Renal cortex interstitium (tissue), 15 donors: ENCODE data around the gene MAST1. TPM values are rescaled to one million over a fixed set of nuclear protein-coding genes. Genes with fewer than 3 reads are reported as not detected.

Experiments used
- DNase-seq, 11 donors: peaks; one replicate each; pipeline ENCODE4 v3.0.0-alpha.2; 2013; ENCODE audit warnings: low read depth in 9 of 11, low spot score in 4 of 11; ENCODE audit errors: extremely low read depth in 1 of 11
- long read RNA-seq, 16 experiments: transcript quantifications; one replicate each; lab custom pipeline, GENCODE V29; 2026
- polyA plus RNA-seq, 3 donors: library from polyadenylated mRNA; unstranded; fragments of 120-200 nt; gene quantifications; one replicate each; pipeline ENCODE4 v1.2.1, GENCODE V29; 2013; ENCODE audit not compliant: insufficient read length in 3 of 3

The MAST1 gene
- 1 to 10 TPM; 1.0 to 1.3 (median 1.1) TPM for polyA plus RNA-seq
- long read RNA-seq, donor 1, partial matches to known transcripts = 205 of 205 reads
- long read RNA-seq, donor 1, other reads (novel, unspliced or antisense) = 0 of 205 reads
- long read RNA-seq, donor 2 = 0 reads
- long read RNA-seq, donor 3 = 0 reads
- long read RNA-seq, donor 4, partial matches to known transcripts = 219 of 224 reads
- long read RNA-seq, donor 4, other reads (novel, unspliced or antisense) = 5 of 224 reads
- long read RNA-seq, donor 5 = 0 reads
- long read RNA-seq, donor 6, partial matches to known transcripts = 38 of 215 reads
- long read RNA-seq, donor 6, other reads (novel, unspliced or antisense) = 177 of 215 reads
- long read RNA-seq, donor 7, partial matches to known transcripts = 0 of 273 reads
- long read RNA-seq, donor 7, other reads (novel, unspliced or antisense) = 273 of 273 reads
- long read RNA-seq, donor 8 = 0 reads
- long read RNA-seq, donor 9, partial matches to known transcripts = 0 of 131 reads
- long read RNA-seq, donor 9, other reads (novel, unspliced or antisense) = 131 of 131 reads
- long read RNA-seq, donor 10, partial matches to known transcripts = 0 of 183 reads
- long read RNA-seq, donor 10, other reads (novel, unspliced or antisense) = 183 of 183 reads
- long read RNA-seq, donor 11, partial matches to known transcripts = 30 of 186 reads
- long read RNA-seq, donor 11, other reads (novel, unspliced or antisense) = 156 of 186 reads
- long read RNA-seq, donor 12, partial matches to known transcripts = 212 of 212 reads
- long read RNA-seq, donor 12, other reads (novel, unspliced or antisense) = 0 of 212 reads
- long read RNA-seq, donor 13 = 0 reads
- long read RNA-seq, donor 14, partial matches to known transcripts = 250 of 250 reads
- long read RNA-seq, donor 14, other reads (novel, unspliced or antisense) = 0 of 250 reads
- long read RNA-seq, donor 15 = 0 reads
- long read RNA-seq, donor 16 = 0 reads

DNA sequence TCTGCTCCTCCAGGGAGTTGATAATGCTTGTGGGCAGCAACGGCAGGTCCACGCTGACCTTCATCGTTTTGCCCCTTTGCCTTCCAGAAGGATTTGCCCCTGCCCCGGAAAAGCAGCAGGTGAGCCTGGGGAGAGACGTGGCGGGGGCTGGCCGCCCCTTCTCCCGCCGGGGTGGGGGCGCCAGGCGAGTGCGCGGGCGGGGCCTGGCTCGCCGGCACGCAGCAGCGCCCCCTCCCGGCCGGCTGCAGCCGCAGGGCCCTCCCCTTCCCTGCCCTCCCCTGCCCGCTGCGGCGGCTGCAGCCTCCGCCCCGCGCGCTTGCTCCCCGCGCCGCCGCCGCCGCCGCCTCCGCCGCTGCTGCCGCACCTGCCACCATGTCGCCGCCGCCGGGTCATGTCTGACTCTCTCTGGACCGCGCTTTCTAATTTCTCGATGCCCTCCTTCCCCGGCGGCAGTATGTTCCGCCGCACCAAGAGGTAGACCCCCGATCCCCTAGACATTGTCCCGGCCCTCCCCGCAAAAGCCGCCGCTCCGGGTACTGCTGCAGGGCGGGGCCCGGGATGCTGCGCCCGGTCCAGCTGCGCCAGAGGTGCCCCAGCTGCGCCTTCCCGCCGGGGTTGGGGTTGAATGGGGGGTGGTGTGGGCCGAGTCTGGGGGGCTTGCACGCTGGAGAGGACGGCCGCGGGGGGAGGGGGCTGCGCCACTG lies at the start of gene MAST1:
Gene MAST1, plus strand, starts transcription at position 334 of the 704 bp plus-strand sequence. Its CDS starts 58 bp downstream, at position 392.
- DNase-seq = no peak

DNA sequence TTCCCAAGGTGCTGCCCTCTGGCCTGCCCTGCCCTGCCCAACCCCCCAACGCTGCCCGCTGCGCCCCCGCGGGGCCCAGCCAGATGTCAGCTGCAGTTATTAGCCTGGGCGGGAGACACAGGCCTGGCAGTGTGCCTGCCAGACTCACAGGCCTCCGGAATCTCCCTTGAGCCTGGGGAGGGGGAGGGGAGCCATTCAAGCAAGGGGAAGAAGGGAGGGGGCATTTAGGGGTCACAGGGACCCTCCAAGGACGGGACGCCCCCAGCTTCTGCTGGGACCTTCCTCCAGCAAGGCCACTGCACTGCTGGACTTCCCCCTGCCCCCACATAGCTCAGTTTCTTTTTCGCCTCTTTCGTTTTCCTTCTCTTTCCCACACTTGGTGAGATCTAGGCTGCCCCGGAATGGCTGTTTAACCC lies 49.6 kb upstream of the MAST1 start:
- DNase-seq = no peak

GRCh38 chr19:12789098-12789903 lies 49.0 kb upstream of the MAST1 start:
- no peak for DNase-seq

DNA sequence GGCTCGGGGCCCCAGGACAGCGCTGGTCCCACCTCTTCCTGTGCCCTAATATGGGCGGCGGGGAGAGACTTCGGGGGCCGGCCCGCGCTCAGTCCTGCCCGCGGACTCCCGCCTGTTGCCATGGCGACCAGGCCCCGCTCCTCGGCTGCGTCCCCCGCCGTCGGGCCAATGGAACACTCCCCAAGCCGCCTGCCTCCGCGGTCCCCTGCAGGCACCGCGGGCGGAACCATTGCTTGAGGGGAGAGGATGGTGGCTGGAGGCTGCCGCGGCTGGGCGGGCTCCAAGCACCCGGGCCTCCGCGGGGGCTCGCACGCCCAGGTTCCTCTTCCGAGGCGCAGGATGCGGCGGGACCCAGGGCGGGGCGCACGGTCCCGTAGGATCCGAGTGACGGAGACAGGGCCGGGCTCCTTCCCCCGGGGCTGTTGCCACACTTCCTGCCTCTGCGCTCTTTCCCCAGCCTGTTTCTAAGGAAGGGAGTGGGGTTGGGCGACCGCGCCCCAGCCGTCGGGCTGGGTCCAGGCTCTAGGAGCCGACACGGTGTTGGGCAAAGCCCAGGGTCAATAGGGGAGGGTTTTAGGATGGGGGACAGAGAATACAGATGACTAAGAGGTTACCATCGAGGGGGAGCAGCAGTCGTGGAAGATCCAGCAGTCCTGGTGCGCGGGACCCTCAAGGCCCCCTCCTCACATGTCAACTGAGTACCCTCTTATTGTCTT lies 48.3 kb upstream of the MAST1 start:
- peak in 8 of 11 donors; percentile 90 to 95 (median 92) for DNase-seq

- no peak for DNase-seq
Observed at GRCh38 chr19:12790628-12791344, 47.5 kb upstream of the MAST1 start.

DNA sequence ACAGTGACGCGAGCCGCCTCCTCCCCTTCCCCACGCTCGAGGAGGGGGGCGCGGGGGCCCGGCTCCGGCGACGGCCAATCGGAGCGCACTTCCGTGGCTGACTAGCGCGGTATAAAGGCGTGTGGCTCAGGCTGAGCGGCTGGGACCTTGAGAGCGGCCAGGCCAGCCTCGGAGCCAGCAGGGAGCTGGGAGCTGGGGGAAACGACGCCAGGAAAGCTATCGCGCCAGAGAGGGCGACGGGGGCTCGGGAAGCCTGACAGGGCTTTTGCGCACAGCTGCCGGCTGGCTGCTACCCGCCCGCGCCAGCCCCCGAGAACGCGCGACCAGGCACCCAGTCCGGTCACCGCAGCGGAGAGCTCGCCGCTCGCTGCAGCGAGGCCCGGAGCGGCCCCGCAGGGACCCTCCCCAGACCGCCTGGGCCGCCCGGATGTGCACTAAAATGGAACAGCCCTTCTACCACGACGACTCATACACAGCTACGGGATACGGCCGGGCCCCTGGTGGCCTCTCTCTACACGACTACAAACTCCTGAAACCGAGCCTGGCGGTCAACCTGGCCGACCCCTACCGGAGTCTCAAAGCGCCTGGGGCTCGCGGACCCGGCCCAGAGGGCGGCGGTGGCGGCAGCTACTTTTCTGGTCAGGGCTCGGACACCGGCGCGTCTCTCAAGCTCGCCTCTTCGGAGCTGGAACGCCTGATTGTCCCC lies 46.8 kb upstream of the MAST1 start, which contains the start of gene JUNB:
Gene JUNB, plus strand, starts transcription at position 142 of the 706 bp plus-strand sequence. Its CDS starts 286 bp downstream, at position 428.
- DNase-seq = peak in 7 of 11 donors; percentile 87 to 93 (median 92)

DNA sequence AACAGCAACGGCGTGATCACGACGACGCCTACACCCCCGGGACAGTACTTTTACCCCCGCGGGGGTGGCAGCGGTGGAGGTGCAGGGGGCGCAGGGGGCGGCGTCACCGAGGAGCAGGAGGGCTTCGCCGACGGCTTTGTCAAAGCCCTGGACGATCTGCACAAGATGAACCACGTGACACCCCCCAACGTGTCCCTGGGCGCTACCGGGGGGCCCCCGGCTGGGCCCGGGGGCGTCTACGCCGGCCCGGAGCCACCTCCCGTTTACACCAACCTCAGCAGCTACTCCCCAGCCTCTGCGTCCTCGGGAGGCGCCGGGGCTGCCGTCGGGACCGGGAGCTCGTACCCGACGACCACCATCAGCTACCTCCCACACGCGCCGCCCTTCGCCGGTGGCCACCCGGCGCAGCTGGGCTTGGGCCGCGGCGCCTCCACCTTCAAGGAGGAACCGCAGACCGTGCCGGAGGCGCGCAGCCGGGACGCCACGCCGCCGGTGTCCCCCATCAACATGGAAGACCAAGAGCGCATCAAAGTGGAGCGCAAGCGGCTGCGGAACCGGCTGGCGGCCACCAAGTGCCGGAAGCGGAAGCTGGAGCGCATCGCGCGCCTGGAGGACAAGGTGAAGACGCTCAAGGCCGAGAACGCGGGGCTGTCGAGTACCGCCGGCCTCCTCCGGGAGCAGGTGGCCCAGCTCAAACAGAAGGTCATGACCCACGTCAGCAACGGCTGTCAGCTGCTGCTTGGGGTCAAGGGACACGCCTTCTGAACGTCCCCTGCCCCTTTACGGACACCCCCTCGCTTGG lies 46.1 kb upstream of the MAST1 start:
- no peak for DNase-seq

DNA sequence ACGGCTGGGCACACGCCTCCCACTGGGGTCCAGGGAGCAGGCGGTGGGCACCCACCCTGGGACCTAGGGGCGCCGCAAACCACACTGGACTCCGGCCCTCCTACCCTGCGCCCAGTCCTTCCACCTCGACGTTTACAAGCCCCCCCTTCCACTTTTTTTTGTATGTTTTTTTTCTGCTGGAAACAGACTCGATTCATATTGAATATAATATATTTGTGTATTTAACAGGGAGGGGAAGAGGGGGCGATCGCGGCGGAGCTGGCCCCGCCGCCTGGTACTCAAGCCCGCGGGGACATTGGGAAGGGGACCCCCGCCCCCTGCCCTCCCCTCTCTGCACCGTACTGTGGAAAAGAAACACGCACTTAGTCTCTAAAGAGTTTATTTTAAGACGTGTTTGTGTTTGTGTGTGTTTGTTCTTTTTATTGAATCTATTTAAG lies 45.4 kb upstream of the MAST1 start:
- DNase-seq = no peak

DNA sequence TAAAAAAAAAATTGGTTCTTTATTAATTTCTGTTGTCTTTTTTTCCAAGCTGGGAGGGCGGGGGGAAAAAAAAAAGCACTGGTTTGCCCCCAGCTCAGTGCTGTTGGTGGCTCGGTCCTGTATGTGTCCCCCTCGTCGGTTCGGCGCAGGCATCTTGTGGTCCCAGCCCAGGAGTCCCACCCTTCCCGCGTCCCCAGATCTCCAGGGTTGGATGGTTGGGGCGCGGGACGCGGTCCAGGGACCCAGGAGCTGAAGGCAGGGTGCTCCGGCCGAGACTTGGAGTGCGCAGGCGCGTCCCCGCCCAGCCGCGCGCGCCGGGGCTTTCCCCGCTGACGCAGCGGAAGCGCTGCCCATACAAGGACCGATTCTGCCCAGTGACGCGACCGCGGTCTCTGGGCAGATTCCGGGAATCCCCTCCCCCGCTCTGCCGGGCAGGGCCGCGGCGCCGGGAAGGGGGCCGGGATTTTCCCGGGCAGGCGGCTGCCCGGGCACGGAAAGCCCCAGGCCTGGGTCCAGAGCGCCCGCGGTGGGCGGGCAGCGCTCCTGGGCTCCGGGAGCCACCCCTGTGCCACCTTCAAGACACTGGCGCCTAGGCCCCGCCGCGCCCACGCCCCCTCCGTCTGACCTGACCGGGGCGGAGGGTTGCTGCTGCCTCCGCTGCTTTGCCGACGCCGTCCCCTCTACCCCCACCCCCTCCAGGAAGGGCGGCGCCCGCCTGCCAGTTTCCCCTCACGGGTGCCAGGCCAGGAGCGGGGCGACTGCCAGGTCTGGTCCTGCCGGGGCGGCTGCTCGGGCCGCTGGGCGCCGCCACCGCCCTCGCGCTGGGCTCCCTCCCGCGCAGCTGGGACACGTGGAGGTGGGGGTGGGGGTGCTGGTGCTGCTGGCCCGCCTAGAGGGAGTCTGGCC lies 44.8 kb upstream of the MAST1 start:
- peak in 7 of 11 donors; percentile 89 to 93 (median 91) for DNase-seq

DNA sequence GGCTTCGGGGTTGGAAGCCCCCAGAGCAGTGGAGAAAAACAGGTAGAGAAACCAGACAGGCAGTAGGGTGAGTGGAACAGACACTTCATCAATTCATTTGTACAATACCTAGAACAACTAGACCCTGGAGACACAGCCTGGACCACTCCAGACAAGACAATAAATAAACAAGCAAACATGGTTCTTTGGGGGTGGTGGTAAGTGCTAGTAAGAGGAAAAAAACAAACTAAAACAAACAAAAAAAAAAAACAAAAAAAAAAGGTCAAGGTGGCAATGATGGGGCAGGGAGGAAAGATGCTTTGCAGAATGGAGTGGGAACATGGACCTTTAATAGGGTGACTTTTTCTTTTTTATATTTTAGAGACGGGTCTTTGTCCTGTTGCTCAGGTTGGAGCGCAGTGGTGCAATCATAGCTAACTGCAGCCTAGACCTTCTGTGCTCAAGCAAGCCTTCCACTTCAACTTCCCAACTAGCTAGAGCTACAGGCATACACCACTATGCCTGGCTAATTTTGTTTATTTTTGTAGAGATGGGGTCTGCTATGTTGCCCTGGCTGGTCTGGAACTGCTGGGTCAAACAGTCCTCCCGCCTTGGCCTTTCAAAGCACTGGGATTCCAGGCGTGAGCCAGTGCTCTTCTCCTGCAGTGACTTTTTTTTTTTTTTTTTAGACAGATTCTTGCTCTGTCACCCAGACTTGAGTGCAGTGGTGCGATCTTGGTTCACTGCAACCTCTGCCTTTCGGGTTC lies 43.9 kb upstream of the MAST1 start:
- DNase-seq = no peak

DNA sequence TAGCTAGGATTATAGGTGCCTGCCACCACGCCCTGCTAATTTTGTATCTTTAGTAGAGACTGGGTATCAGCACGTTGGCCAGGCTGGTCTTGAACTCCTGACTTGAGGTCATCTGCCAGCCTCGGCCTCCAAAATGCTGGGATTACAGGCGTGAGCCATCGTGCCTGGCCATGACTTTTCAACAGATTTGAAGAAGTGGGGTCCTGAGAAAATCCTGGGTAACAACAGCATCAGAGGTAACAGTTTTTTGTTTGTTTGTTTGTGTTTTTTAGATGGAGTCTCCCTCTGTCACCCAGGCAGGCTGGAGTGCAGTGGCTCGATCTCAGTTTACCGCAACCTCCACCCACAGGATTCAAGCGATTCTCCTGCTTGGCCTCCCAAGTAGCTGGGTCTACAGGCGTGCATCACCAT lies 43.3 kb upstream of the MAST1 start:
- no peak for DNase-seq

DNA sequence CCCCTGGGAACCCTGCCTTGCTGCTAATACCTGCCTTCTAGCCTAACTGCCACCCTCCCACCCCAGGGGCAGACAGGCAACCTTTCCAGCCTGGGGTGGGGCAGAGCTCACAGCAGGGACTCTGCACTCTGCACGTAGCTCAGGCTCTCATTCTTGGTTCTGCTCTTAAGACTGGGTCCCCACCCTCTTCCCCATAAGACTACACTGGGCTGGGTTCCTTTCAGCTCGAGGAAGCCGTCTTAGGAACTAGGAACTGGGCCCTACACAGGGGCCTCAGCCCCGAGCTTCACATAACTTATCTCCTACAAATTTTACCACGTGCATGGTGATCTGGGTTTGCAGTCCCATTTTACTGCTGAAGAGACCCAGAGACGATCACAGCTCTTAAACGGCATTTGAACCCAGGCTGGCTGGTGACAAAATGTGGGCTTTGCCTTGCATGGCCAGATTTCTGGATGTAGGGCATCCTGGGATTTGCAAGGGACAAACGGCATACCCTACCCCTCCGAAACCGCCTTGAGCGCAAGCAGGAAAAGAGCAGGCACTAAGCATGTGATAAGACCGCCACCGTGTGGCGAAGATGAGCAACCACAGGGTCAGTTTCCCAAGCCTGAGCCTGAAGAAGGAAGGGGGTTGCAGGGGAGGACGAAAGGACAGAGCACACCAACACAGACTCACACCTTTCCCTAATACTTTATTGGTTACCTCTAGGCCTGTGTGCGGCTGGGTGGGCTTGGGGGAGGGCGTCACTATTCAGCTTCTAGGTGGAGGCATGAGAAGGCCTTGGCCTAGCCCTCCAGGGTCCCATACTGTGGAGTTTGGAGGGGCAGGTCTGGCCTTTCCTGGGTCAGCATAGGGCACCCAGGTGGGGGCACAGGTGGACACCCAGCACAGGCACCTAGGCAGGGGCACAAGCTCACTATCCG lies 41.9 kb upstream of the MAST1 start:
- DNase-seq = peak in 2 of 11 donors; percentile 73 to 82

- DNase-seq = no peak
Observed at GRCh38 chr19:12797141-12797587, 41.2 kb upstream of the MAST1 start.
